DLD1 (cell line): ENCODE results near the gene P2RX7.
"Not testable (repeated sequence)": the region's sequence is repeated elsewhere in the genome, so short reads cannot be mapped to it uniquely, and the experiment has no call there.

Experiments
- in situ Hi-C: cut with HindIII; loops from 2 replicates; pipeline ENCODE4 v1.10.0; 2017; ENCODE audit warnings: low sequenced_read_pairs

P2RX7 gene

DNA sequence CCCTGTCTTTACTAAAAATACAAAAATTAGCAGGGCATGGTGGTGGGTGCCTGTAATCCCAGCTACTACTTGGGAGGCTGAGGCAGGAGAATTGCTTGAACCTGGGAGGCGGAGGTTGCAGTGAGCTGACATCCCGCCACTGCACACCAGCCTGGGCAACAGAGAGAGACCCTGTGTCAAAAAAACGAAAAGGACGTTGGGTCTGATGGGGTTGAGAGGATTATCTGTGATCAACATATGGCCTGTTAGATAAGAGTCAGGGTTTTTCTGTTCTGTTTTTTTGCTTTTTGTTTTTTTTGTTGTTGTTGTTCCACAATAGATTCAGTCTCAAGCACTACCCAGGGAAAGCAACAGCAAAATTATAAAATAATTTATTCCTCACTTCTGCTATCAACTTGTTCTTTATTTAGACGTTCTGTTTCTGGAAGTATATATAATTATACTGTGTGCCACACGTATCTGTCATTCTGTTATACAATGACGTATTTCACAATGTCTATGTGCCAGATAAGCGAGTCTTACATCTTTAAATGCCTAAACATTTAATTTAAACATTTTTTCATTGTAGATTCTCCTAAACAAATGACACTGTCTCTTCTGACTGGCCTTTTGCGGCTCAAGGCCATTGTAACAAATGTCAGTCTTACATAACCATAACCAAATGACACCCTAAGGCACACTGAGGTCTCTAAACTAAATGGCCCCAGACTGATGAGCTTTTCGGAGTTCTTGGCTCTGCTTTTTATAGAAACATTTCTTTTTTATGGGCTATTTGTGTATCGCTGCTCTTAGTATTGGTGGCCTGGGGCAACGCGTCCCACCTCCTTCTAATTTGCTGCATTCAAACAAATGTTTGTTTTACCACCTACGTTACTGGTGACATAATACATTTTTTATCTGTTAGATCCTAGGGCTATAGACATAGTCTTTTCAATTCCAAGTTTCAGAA lies 70.0 kb downstream of the P2RX7 start:
- in situ Hi-C loops, result no loop called here

DNA sequence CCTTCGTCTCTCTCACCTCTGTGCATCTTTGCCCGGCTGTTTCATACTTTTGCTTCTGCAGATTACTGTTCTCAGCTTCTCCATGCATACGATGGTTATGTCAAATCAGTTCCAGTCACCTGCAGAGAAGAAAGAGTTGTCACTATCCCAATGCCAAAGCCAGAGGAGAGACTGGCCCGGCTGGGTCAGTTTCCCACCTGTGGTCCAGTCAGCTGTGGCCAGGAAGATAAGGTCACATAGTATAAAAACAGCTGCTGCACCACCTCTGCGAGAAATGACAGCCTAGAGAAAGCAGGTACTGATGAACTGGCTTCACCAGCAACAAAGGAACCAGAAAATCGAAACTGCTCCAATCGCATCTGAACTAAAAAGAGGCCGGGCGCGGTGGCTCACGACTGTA lies 70.8 kb downstream of the P2RX7 start:
- in situ Hi-C loops, result no loop called here

DNA sequence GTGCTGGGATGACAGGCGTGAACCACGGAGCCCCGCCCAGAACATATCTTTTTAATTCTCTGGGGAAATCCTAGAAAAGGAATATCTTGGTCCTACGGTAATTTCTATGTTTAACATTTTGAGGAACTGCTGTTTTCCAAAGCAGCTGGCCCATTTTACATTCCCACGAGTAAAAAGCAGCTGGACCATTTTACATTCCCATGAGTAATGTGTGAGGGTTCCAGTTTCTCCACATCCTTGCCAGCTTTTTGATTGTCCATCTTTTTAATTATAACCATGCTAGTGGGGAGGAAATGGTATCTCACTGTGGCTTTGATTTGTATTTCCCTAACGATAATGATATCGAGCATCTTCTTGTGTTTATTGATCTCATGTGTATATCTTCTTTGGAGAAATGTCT lies 72.8 kb downstream of the P2RX7 start:
- in situ Hi-C loops, result no loop called here

DNA sequence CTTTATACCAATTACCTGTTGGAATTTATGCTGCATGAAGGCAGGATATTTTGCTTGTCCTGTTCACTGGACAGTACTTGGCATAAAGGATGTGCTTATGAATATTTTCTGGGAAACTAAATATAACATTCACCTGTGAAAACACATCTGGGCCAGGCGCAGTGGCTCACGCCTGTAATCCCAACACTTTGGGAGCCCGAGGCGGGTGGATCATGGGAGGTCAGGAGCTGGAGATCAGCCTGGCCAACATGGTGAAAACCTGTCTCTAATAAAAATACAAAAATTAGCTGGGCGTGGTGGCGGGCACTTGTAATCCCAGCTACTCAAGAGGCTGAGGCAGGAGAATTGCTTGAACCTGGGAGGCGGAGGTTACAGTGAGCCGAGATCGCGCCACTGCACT lies 75.9 kb downstream of the P2RX7 start:
- in situ Hi-C loops, result not testable (repeated sequence)

DNA sequence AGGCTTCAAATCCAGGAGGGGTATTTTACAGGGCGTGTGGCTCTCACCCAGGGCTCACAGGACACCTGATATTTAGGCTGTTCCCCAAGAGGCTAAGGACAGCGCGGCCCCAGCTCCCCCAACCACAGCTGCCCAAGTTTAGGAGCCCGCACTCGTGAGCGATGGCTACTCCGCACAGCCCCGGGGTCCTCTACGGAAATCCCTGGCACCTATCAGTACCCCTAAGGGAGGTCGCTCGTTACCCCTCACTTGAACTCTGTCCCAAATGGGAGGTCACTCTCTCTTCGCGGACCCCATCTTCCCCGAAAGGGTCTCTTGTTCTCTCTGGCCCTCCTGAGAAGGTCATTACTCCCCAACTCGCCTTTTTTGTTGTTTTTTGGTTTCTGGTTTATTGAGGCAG lies 76.5 kb downstream of the P2RX7 start:
- in situ Hi-C loops, result no loop called here

DNA sequence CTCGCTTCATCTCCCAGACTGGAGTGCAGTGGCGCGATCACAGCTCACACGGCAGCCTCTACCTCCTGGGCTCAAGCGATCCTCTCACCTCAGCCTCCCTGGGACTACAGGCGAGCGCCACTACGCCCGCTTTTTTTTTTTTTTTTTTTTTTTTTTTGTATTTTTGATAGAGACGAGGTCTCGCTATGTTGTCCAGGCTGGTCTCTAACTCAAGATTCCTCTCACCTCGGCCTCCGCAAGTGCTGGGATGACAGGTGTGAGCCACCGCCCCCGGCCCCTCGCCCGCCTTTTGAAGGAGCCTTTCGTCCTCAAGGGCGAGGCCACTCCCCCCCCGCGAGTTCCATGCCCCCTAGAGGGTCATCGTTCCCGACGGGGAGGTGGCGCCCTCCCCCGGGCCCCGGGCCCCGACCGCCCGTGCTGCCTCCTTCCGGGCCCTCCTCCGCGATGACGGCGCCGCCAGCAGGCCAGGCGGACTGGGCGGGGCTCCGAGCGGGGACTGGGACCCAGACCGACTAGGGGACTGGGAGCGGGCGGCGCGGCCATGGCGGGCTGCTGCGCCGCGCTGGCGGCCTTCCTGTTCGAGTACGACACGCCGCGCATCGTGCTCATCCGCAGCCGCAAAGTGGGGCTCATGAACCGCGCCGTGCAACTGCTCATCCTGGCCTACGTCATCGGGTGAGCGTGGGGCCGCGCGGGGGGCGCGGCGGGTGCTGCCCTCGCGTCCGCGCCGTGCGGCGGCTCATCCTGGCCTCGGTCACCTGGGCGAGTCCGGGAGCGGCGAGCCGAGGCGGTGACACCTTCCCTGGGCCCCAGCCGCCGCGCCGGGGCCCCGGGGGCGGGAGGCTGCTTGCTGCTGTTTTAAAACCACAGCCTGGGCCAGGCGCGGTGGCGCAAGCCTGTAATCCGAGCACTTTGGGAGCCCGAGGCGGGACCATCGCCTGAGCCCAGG lies 77.2 kb downstream of the P2RX7 start, which contains the start of gene P2RX4:
Gene P2RX4 (plus strand): TSS at position 506 of the 949 bp plus-strand sequence. CDS start 36 bp downstream, at position 542.
- in situ Hi-C loops, result no loop called here

DNA sequence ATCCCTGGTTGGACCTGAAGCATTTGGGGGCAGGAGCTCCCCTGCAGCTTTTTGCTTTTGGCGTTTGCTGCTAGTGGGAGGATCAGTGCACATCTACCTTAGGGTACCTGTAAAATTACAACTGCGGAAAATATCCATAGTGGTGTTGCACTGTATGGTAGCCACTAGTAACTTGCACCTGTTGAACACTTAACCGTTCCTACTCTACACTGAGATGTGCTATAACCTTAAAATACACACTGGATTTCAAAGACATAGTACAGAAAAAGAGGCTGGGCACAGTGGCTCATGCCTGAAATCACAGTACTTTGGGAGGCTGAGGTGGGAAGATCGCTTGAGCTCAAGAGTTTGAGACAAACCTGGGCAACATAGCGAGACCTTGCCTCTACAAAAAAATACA lies 80.2 kb downstream of the P2RX7 start:
- in situ Hi-C loops, result no loop called here

DNA sequence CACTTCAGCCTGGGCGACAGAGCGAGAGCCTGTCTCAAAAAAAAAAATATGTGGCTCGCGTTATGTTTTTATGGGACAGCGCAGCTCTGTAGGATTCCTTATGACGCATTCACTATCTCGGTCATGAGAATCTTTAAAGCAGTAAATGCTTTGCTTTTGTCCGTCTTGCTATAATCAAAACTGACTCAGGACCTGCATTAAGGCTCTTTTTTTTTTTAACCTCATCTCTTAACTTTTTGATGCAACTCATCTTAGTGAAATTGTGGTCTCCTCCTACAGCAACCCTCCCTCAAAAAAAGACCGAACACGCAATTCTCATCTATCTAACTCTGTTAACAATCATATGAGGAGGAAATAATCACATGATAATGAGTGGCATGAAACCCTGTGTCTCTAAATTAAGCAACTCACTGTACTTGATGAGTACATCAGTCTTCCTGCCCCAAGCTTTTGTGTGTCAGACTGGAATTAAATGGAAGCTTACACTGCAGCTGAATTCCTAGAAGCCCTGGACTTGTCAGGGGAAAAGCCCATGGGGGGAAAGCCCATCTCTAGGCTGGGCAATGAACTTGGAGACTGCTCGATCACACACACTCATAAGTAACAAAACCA lies 81.6 kb downstream of the P2RX7 start:
- in situ Hi-C loops, result no loop called here

DNA sequence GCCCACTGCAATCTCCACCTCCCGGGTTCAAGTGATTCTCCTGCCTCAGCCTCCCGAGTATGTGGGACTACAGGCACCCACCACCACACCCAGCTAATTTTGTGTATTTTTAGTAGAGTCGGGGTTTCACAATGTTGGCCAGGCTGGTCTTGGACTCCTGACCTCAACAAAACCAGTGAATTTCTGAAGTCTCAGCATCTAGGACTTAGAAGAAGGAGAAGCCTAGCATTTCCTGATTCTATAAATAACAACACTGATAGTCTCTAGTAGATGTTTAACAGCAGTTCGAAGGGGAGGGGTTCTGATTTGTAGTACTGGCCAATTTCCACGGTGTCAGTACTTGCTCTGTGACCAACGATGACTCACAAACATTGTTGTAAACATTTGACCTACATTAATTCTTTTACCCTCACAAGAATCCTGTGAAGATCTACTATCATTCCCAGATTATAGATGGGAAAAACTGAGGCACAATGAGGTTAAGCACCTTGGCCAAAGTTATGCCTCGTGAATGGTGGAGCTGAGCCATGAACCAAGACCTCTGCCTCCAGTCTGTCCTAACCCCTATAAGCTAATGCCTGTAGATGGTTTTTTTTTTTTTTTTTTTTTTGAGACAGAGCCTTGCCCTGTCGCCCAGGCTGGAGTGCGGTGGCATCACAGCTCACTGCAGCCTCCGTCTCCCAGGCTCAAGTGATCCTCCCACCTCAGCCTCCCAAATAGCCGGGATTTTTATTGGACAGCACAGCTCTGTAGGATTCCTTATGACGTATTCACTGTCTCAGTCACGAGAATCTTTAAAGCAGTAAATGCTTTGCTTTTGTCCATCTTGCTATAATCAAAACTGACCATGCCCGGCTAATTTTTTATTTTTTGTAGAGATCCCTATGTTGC lies 82.4 kb downstream of the P2RX7 start:
- in situ Hi-C loops, result no loop called here

DNA sequence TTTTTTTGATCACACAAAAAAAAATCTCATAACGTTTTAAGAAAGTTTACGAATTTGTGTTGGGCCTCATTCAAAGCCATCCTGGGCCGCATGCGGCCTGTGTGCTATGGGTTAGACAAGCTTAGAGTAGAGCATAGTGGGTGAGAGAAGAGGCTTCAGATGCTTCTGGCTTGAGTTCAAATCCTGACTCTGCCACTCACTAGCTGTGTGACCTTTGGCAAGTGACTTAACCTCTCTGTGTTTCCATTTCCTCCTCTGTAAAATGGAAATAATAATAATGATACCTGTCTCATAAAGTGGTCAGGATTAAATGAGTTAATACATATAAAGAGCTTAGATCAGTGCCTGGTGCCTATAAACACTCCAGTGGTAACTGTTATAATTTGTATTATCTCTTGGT lies 83.4 kb downstream of the P2RX7 start:
- in situ Hi-C loops, result no loop called here

DNA sequence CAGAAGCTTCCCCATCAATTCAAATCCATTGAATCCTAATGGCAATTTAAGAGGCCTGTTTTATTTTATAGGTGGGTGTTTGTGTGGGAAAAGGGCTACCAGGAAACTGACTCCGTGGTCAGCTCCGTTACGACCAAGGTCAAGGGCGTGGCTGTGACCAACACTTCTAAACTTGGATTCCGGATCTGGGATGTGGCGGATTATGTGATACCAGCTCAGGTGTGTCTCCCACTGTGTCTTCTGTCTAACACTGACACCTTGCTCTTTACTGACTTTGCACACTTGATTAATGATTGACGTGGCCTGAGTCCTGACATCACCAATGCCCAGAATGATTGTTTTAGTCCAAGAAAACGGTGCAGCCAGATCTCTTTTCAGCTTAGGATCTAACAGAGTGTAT lies 84.4 kb downstream of the P2RX7 start:
- in situ Hi-C loops, result no loop called here

DNA sequence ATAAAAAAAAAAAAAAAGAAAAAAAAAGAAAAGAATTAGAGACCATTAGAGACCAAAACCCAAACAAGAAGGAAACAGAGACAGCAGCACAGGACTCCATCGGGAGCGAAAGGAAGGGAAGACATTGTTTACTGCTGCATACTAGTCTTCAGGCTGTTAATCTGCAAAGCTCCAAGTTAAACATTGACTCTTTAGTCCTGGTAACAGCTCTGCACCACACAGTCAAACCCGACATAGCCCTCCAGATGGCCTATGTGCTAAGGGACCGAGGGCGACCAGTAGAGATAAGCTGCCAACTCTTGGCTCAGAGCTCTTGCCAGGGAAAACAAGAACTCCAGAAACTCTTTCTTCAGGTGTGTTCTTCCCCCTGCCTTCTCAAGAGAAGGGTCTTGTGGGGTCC lies 85.1 kb downstream of the P2RX7 start:
- in situ Hi-C loops, result no loop called here

DNA sequence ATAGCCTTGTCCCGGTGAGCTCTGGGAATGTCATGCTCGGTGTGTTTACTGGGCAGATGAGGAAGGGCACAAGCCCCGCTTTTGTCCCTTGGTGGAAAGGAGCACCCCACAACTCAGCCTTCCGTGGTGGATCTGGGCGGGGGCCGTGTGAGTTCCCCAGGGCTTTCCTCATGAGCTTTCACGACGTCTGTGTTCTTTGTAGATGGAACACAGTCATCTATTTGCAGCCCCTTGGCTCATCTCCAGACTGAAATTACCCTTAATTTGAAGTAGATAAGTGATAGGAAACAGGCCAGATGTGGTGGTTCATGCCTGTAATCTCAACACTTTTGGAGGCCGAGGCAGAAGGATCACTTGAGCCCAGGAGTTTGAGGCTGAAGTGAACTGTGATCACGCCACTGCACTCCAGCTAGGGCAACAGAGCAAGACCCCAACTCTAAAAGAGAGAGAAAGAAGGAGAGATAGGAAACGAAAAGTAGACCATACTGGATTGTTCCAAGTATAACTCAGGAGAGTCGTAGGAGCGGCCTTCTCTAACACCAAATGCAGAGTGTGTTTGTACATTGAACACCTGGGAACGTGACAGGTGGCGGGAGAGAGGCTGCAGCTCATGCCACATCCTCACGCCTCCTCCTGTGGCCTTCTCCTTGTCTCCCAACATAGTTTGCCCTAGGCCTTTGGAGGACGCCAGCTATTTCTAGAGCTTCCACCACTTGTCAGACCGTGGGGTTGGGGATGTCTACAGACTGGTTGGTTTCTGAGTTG lies 86.1 kb downstream of the P2RX7 start:
- in situ Hi-C loops, result no loop called here

DNA sequence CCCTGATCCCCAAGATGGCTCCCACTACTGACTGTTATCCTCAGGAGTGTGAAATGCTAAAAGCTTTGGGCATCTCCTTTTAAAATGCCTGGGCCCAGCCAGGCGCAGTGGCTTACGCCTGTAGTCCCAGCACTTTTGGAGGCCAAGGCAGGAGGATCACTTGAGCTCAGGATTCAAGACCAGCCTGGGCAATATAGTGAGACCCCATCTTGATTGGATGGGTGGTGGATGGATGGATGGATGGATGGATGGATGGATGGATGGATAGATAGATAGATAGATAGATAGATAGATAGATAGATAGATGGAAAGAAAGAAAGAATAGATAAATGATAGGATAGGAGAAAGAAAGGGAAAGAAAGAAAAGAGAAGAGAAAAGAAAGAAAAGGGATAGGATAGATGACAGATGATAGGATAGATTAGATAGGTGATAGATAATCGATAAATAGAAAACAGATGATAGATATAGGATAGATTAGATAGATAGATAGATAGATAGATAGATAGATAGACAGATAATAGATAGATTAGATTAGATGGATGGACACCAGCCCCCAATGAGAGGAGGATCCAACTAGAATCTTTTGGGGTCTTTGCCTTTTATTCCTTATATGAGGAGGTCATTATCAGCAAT lies 86.8 kb downstream of the P2RX7 start:
- in situ Hi-C loops, result no loop called here

DNA sequence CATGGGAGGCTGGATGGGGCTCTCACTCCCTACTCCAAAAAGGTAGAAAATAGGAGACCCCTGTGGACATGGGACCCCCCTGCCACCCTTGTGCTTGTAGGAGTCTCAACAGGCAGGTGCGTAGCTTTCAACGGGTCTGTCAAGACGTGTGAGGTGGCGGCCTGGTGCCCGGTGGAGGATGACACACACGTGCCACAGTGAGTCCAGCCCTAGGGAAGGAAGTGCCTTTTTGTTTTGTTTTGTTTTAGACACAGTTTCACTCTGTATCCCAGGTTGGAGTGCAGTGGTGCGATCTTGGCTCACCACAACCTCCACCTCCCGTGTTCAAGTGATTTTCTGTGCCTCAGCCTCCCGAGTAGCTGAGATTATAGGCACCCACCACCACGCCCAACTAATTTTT lies 90.2 kb downstream of the P2RX7 start:
- in situ Hi-C loops, result no loop called here

DNA sequence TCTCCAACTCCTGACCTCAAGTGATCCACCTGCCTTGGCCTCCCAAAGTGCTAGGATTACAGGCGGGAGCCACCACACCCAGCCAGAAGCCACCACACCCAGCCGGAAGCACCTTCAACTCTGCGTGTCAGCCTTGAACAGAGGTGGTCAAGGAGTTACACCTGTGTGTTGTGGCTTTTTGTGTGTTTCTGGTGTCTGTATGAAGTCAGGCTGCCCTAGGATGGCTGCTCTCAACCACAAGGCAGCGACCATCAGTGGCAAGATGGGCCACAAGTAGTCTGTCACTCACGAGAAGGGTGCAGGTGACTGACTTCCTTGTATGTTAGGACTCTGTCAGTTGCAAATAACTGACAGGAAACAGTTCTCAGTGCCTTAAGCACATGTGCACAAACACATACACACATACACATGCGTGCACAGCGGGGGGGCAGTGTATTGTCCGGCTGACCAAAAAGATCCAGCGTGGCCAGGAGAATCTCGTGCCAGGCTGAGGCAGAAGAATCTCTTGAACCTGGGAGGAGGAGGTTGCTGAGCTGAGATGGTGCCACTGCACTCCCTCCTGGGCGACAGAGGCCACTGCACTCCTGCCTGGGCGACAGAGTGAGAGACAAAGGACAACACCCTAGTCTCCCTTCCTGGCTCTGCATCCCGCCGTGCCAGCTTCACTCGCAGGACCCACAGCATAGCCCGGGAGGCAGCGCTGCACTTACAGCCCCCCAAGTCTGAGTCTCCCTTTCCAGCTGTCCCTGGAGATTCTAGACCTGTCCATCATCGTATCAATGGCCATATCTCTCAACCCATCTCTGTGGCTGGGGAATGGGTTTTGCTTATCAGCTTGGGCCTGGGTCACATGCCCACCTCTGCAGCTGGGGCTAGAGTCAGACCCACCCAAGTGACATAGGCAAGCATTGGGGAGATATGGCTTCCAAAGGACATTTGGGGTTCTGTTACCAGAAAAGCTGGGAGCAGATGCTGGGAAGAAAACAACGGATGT lies 90.9 kb downstream of the P2RX7 start:
- in situ Hi-C loops, result no loop called here

DNA sequence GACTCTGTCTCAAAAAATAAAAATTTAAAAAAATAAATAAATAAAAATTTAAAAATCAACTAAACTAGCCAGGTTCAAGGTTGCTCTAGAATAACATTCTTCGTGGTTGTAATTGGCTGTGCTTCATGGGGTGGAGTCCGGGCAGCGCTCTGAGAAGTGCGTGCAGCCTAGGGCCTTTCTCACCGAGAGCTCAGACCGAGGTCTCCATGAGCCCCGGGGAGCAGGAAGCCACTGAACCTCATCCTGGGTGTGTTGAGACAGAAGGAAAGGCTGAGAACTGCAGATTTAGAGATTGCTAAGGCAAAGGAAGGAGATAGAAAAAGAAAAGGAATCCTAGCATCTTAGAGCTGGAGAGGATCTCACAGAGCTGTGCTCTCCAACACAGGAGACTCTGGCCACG lies 91.9 kb downstream of the P2RX7 start:
- in situ Hi-C loops, result no loop called here

DNA sequence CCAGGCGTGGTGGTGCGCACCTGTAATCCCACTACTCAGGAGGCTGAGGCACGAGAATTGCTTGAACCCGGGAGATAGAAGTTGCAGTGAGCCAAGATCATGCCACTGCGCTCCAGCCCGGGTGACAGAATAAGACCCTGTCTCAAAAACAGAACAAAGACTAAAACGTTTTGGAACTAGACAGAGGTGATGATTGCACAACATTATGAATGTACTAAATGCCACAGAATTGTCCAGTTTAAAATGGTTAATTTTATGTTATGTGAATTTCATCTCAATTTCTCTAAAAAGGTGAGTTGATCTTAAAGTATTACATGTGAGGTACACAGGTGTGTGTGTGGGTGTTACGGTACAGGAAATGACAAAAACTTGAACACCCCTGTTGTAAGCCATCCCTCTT lies 93.7 kb downstream of the P2RX7 start:
- in situ Hi-C loops, result no loop called here
